Measurements from ENCODE around the gene LAG3. TPM values are rescaled to one million over a fixed set of nuclear protein-coding genes. Genes with fewer than 3 reads are reported as not detected.

Gene LAG3
- total RNA-seq, 1 experiment from 2014 or later, result 0.06 TPM

- DNase-seq (ENCODE audit: low spot score), result no peak
Observed at GRCh38 chr12:6771509-6772330, 600 bp upstream of the LAG3 start.

DNA sequence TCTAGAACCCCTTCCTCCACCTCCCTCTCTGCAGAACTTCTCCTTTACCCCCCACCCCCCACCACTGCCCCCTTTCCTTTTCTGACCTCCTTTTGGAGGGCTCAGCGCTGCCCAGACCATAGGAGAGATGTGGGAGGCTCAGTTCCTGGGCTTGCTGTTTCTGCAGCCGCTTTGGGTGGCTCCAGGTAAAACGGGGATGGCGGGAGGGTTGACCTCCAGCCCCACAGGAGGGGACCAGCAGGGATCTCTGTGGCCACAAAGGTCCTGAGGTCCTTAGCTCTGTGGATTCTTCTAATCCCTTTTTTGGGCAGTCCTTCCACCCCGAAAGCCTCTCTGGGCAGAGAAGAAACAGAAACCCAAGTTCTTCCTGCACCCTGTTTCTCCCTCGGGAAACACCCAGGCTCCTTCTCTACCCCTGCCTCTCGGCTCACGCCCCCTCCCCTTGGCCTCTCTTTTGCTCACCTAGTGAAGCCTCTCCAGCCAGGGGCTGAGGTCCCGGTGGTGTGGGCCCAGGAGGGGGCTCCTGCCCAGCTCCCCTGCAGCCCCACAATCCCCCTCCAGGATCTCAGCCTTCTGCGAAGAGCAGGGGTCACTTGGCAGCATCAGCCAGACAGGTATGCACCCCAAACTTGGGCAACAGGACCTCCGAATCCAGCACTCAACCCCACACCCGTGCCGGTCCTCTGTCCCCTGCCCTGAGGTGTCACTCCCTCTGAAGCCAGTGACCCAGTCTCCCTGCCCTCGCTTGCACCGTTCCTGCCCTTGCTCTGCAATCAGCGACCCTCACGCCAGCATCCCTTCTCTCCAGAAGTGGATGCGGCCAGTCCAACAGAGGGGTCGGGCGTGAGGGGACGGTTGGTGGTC, 638 bp downstream of the LAG3 start:
- DNase-seq (ENCODE audit: low spot score), result no peak

GRCh38 chr12:6773590-6774351, 1.5 kb downstream of the LAG3 start:
- DNase-seq (ENCODE audit: low spot score), result no peak

- no peak for DNase-seq (ENCODE audit: low spot score)
Observed at GRCh38 chr12:6774499-6775062, 2.3 kb downstream of the LAG3 start.

- no peak for DNase-seq (ENCODE audit: low spot score)
Observed at GRCh38 chr12:6775185-6776174, 3.2 kb downstream of the LAG3 start.

DNA sequence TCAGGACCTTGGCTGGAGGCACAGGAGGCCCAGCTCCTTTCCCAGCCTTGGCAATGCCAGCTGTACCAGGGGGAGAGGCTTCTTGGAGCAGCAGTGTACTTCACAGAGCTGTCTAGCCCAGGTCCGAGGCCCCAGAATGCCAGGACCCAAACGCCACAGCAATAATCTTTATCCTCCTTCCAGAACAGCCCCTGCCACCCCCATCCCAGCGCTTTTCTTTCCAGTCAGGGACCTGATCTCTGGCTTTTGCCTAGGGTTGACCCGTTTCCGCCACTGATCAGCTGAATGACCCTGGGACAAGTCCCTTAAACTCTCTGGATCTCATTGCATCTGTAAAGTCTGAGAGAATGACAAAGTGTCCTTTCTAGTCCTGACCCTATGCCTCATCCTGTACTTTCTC, 5.1 kb downstream of the LAG3 start:
- no peak for DNase-seq (ENCODE audit: low spot score)

DNA sequence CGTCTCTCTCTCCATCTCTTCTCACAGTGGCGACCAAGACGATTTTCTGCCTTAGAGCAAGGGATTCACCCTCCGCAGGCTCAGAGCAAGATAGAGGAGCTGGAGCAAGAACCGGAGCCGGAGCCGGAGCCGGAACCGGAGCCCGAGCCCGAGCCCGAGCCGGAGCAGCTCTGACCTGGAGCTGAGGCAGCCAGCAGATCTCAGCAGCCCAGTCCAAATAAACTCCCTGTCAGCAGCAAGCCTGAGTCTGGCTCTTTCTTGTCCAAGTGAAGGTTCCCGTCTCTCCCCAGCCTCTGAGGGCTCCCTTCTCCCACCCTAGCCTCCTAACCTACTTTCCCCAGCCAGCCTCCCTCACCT, 5.9 kb downstream of the LAG3 start:
- DNase-seq (ENCODE audit: low spot score), result no peak

DNA sequence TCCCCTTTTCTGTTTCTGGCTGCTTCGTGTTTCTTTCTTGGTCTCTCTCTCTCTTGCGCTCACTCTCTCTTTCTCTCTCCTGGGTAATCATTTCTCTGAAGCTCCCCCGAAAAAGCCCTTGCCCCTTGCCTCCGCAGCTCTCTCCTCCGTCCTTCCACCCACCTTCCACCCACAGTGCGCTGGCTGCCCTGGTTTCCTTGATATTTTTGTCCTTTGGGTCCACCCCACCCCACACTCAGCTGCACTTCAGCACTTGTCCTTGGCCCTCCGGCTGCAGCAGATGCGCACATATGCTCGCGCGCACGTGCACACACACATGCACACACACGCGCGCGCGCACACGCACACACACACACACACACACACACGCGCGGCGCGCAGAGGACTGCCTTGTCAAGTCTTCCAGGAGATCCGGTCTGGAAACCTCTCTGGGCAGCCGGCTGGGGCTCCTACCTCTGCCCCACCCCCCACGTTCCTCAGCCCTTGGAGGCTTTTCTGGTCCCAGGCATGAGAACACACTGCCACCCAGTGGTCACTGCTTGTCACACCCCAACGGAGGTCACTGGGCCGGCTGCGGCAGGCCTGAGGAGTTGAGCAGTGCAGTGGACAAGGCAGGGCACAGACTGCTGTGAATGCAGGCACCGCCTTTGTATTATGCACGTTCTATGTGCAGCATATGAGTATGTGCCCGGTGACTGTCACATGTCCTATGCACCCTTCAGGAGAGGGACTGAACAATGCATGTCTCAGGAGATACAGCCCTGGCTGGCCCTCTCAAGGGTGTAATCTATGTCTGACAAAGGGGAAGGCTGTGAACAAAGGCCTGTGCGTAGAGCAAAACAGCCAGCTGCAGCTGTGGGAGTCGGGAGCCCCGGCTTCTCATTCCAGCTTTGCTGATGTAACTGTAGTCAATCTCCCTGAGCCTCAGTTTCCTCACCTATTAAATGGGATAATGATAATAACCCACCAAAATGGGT, 6.5 kb downstream of the LAG3 start:
- DNase-seq (ENCODE audit: low spot score), result peak; percentile 93

- DNase-seq (ENCODE audit: low spot score), result no peak
Observed at GRCh38 chr12:6779708-6780432, 7.5 kb downstream of the LAG3 start.

DNA sequence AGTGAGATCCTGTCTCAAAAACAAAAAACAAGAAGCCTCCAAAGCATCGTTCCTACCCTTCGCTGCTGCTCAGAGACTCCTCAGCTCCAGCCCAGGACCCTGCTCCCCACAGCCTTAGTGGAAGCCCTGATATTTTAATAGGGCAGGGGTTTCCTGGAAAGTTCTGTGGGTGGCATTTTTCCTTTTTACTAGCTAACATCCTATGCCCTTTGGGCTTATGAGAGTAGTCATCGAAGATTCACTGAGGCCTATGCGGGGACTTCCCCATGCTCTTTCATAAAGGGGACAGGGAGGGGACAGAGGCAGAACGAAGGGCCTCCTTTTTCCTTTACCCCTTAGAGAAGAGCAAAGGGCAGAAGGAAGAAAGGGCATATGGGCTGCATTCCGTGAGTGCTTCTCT, 8.3 kb downstream of the LAG3 start:
- DNase-seq (ENCODE audit: low spot score), result no peak

DNA sequence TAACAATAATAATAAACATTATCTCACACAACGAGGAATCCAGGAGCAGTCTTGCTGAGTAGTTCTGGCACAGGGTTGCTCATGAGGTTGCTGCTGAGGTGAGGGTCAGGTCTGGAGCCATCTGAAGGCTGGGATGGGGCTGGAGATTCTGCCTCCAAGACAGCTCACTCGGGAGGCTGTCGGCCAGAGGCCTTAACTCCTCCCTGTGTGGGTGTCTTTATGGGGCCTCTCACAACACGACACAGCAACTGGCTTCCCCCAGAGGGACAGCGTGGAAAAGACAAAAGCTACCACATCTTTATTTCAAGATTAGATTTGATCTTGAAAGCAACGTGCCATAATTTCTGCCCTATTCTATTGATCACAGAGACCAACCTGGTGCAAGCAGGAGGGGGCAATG, 9.8 kb downstream of the LAG3 start:
- no peak for DNase-seq (ENCODE audit: low spot score)

- no peak for DNase-seq (ENCODE audit: low spot score)
Observed at GRCh38 chr12:6782850-6783566, 10.7 kb downstream of the LAG3 start.

DNA sequence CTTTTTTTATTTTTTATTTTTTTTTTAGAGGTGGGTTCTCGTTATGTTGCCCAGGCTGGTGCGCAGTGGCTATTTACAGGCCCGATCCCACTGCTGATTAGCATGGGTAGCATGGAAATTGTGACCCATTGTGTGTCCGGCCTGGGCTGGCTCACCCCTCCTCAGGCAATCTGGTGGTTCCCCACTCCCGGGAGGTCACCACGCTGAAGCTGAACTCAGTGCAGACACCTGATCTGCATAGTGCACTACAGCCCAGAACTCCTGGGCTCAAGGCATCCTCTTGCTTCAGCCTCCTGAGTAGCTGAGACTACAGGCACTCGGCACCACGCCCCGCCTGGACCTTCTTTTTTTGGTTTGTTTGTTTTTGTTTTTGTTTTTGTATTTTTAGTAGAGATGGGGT, 11.5 kb downstream of the LAG3 start:
- no peak for DNase-seq (ENCODE audit: low spot score)

DNA sequence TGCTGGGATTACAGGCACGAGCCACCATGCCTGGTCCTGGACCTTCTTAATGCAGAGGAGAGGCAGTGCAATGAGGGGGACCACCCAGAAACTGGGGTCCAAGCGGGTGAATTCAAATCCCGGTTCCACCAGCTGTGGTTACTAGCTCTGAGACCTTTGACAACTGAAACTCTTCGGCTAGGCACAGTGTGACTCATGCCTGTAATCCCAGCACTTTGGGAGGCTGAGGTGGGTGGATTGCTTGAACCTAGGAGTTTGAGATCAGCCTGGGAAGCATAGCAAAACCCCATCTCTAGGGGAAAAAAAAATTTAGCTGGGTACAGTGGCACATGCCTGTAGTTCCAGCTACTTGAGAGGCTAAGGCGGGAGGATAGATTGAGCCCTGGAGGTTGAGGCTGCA, 12.0 kb downstream of the LAG3 start:
- DNase-seq (ENCODE audit: low spot score), result no peak

GRCh38 chr12:6784761-6785160, 12.4 kb downstream of the LAG3 start:
- no peak for DNase-seq (ENCODE audit: low spot score)

DNA sequence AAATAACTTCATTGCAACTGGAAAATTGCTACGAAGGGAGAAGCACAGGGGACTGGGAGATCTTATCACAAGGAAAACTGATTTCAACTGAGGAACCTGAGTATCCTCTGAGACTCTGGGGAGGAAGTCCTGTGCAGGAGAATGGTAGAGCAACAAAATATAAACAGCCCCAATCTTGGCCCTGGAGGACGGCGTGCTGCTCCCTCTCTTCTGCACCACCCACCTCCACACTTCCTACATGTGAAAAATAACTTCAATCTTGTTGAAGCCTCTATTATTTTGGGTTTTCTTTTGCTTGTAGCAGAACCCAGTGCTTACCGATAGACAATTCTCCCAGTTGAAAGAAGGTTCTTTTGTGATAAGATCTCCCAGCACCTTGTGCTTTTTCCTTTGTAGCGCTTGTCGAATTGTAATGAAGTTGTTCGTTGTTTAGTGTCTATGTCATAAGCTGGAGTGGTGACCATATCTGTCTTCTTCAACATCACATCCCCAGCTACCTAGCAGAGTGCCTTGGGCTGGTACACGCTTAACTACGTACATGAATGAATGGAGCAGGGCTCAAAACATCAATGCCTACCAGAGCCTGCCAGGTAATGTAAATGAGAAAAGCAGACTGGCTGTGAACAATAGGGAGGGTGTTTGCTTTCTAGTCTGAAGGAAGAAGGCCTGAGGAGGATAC, 14.2 kb downstream of the LAG3 start:
- no peak for DNase-seq (ENCODE audit: low spot score)

- no peak for DNase-seq (ENCODE audit: low spot score)
Observed at GRCh38 chr12:6787309-6787708, 15.0 kb downstream of the LAG3 start.

Measured in H4 (cell line).